Natural killer cell (primary cell): Measurements from ENCODE around the gene C17orf107. TPM values are rescaled to one million over a fixed set of nuclear protein-coding genes. Genes with fewer than 3 reads are reported as not detected.
"Not testable (repeated sequence)": the region's sequence is repeated elsewhere in the genome, so short reads cannot be mapped to it uniquely, and the experiment has no call there.

Experiments used
- ATAC-seq, 3 donors: fragments of 150-1000 bp in 2 of 3; fragments of 200-7000 bp in 1 of 3; cut with Tn5 transposase; 1 replicate in 1 of 3; 2 replicates in 2 of 3; pipeline ENCODE4 v1.10.0; 2021; ENCODE audit warnings: mild to moderate bottlenecking in 2 of 3, moderate library complexity in 2 of 3
- DNase-seq, 2 donors: peaks; one replicate each; pipeline versions ENCODE4 v3.0.0 to v3.0.0-alpha.2; 2013 to 2021; ENCODE audit warnings: mixed read lengths in 1 of 2
- H3K27ac ChIP-seq: one replicate; pipeline ENCODE4 v1.5.1; 2013; ENCODE audit warnings: mild to moderate bottlenecking, low read length
- H3K27me3 ChIP-seq: one replicate; pipeline ENCODE4 v1.6.1; 2013; ENCODE audit warnings: low read length; ENCODE audit not compliant: control insufficient read depth, insufficient read depth
- H3K36me3 ChIP-seq: one replicate; pipeline ENCODE4 v1.6.1; 2013; ENCODE audit warnings: low read length; ENCODE audit not compliant: control insufficient read depth, insufficient read depth
- H3K4me1 ChIP-seq: one replicate; pipeline ENCODE4 v1.6.1; 2013; ENCODE audit warnings: low read length; ENCODE audit not compliant: control insufficient read depth, insufficient read depth
- H3K4me3 ChIP-seq: one replicate; pipeline ENCODE4 v1.5.1; 2013; ENCODE audit warnings: low read length
- H3K9me3 ChIP-seq: one replicate; pipeline ENCODE4 v1.6.1; 2013; ENCODE audit warnings: low read length; ENCODE audit not compliant: control insufficient read depth, insufficient read depth
- H3K27ac Mint-ChIP-seq, 2 donors: one replicate each; pipeline ENCODE4 v1.8.0; 2022; ENCODE audit warnings: mild to moderate bottlenecking in 2 of 2, mixed read lengths in 2 of 2, moderate library complexity in 1 of 2
- H3K27me3 Mint-ChIP-seq, 2 donors: one replicate each; pipeline ENCODE4 v1.8.0; 2022; ENCODE audit warnings: low read depth in 2 of 2, mixed read lengths in 2 of 2
- H3K36me3 Mint-ChIP-seq: one replicate; pipeline ENCODE4 v1.8.0; 2022; ENCODE audit warnings: mixed read lengths
- H3K4me1 Mint-ChIP-seq, 2 donors: one replicate each; pipeline ENCODE4 v1.8.0; 2022; ENCODE audit warnings: mixed read lengths in 2 of 2
- H3K4me3 Mint-ChIP-seq: one replicate; pipeline ENCODE4 v1.8.0; 2022; ENCODE audit warnings: mild to moderate bottlenecking, moderate library complexity, mixed read lengths
- H3K9me3 Mint-ChIP-seq, 2 donors: one replicate each; pipeline ENCODE4 v1.8.0; 2022; ENCODE audit warnings: mixed read lengths in 2 of 2
- WGBS: methylation state at CpG from one replicate; pipeline ENCODE4 v1.1.7; 2013; ENCODE audit warnings: missing lambda C conversion rate; ENCODE audit not compliant: insufficient coverage; 5-methylcytosine and 5-hydroxymethylcytosine counted together
- intact Hi-C: fragments of 100-400 bp; cut with micrococcal nuclease; formaldehyde crosslinking; loops from one replicate; pipeline ENCODE4 v1.14.2; 2022
- total RNA-seq, 4 donors: library from RNA; stranded (reverse); fragments of 120-200 nt in 1 of 4; gene quantifications; one replicate each; pipeline versions ENCODE4 v1.2.3 to v1.2.4, GENCODE V29; 2013 to 2022
- TF ChIP-seq, protein P1 (sequence below): fragments of 200-600 bp; IDR thresholded peaks from one replicate; pipeline ENCODE4 v1.8.0; 2022; ENCODE audit warnings: antibody characterized with exemption

The C17orf107 gene
- total RNA-seq, 3 donors from 2014 or later (not counting 1 experiment from before 2014, with no cell fraction given), result 24.4 to 30.2 (median 27.5) TPM

DNA sequence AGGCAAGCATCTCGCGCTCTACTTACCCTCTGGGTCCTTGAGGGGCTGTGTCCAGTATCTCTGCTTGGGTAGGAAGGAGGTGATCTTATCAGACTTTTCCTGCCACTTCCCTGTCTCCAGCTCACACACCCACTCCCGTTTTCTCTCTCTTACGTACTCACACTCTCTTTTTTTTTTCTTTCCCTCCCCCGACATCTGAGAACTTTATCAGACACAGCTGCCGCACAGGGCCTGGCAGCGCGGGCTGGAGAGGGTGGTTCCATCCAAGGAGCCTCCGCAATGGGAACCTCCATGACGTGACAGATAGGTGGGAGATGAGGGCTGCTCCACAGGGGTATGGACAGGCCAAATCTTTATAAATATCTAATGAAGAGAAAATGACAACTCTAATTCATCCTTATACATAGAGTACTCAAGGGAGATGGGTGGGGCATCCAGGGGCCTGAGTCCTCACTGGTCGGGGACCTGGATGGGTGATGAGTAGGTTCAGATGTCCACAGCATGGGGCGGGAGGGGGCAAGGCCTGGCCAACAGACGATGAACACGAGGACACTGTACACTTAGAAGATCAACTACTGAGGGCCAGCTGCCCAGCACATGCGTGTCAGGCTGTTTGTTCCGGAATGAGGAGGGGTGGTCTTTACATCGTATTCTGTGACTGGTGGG, 42.9 kb upstream of the C17orf107 start:
- peaks cover 11% of the 10 kb centered on the region for H3K9me3 ChIP-seq
- ATAC-seq (no peak), DNase-seq (no peak)
- no peaks in the 10 kb centered on the region for H3K27me3 Mint-ChIP-seq
- H3K27me3 ChIP-seq, result no peaks in the 10 kb centered on the region
- no peaks in the 10 kb centered on the region for H3K36me3 Mint-ChIP-seq
- peaks cover 3% of the 10 kb centered on the region for H3K36me3 ChIP-seq
- H3K4me1 ChIP-seq, result peaks cover 18% of the 10 kb centered on the region
- peak overlapping the region in 1 of 2 donors; percentile 36 for H3K27ac Mint-ChIP-seq
- no peak overlapping the region for H3K27ac ChIP-seq
- H3K4me1 Mint-ChIP-seq, result peaks cover 30 to 45% of the 10 kb centered on the region in 2 donors
- H3K4me3 Mint-ChIP-seq, result no peak overlapping the region
- intact Hi-C loops, result no loop called here
- 95% methylated on average over 15 of the region's 17 CpGs for WGBS
- peaks cover 5% of the 10 kb centered on the region in 2 donors for H3K9me3 Mint-ChIP-seq
- no peak overlapping the region for H3K4me3 ChIP-seq
- TF ChIP-seq, protein P1, sequence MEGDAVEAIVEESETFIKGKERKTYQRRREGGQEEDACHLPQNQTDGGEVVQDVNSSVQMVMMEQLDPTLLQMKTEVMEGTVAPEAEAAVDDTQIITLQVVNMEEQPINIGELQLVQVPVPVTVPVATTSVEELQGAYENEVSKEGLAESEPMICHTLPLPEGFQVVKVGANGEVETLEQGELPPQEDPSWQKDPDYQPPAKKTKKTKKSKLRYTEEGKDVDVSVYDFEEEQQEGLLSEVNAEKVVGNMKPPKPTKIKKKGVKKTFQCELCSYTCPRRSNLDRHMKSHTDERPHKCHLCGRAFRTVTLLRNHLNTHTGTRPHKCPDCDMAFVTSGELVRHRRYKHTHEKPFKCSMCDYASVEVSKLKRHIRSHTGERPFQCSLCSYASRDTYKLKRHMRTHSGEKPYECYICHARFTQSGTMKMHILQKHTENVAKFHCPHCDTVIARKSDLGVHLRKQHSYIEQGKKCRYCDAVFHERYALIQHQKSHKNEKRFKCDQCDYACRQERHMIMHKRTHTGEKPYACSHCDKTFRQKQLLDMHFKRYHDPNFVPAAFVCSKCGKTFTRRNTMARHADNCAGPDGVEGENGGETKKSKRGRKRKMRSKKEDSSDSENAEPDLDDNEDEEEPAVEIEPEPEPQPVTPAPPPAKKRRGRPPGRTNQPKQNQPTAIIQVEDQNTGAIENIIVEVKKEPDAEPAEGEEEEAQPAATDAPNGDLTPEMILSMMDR, result no peak

DNA sequence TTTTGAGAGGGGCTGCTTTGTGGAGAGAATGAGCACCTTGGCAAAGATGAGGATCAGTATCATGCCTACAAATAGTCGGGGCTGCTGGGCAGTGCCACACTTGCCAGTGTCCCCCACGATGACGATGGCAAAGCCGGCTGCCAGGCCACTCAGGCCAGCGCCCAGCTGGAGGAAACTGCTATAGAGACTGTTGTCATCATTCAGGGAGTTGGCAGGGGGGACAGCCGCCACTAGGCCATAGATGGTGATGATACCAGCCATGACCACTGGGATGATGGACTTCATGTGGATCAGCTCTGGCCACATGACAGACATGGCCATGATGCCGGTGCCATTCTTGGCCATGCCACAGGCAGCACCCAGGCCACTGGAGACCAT, 42.4 kb upstream of the C17orf107 start:
- intact Hi-C loops, result no loop called here
- no peak overlapping the region for H3K27ac Mint-ChIP-seq

DNA sequence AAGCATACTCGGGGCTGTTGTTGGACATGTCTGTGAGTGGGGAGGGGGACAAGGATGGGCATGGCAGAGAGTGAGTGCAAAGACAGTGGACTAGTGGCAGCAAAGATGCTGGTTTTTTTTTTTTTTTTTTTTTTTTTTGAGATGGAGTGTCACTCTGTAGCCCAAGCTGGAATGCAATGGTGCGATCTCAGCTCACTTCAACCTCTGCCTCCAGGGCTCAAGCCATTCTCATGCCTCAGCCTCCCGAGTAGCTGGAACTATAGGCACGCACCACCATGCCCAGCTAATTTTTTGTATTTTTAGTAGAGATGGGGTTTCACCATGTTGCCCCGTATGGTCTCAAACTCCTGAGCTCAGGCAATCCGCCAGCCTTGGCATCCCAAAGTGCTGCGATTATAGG, 42.0 kb upstream of the C17orf107 start:
- WGBS, result over 99% methylated on average over 5 of the region's 7 CpGs
- H3K27me3 Mint-ChIP-seq, H3K27me3 ChIP-seq, ATAC-seq, H3K9me3 Mint-ChIP-seq, H3K27ac ChIP-seq, H3K27ac Mint-ChIP-seq, H3K4me3 ChIP-seq, DNase-seq, intact Hi-C loops, H3K9me3 ChIP-seq, H3K36me3 Mint-ChIP-seq, H3K36me3 ChIP-seq, H3K4me3 Mint-ChIP-seq: not testable (repeated sequence)
- H3K4me1 ChIP-seq, result peaks cover 10% of the 10 kb centered on the region
- peaks cover 26 to 41% of the 10 kb centered on the region in 2 donors for H3K4me1 Mint-ChIP-seq

More for the DNA sequence above, 42.4 kb upstream of the C17orf107 start:
- DNase-seq, result no peak
- Histone ChIP-seq H3K36me3 (peaks cover 6% of the 10 kb centered on the region), H3K27ac (no peak overlapping the region), H3K4me1 (peaks cover 13% of the 10 kb centered on the region), H3K9me3 (peaks cover 11% of the 10 kb centered on the region), H3K4me3 (no peak overlapping the region), H3K27me3 (no peaks in the 10 kb centered on the region)
- TF ChIP-seq, protein P1, result no peak
- peaks cover 28 to 43% of the 10 kb centered on the region in 2 donors for H3K4me1 Mint-ChIP-seq
- H3K4me3 Mint-ChIP-seq, result no peak overlapping the region
- no peaks in the 10 kb centered on the region for H3K27me3 Mint-ChIP-seq
- no peak for ATAC-seq
- H3K36me3 Mint-ChIP-seq, result no peaks in the 10 kb centered on the region
- H3K9me3 Mint-ChIP-seq, result peaks cover 4% of the 10 kb centered on the region in 2 donors
- 97% methylated on average over 7 of the region's 7 CpGs for WGBS

DNA sequence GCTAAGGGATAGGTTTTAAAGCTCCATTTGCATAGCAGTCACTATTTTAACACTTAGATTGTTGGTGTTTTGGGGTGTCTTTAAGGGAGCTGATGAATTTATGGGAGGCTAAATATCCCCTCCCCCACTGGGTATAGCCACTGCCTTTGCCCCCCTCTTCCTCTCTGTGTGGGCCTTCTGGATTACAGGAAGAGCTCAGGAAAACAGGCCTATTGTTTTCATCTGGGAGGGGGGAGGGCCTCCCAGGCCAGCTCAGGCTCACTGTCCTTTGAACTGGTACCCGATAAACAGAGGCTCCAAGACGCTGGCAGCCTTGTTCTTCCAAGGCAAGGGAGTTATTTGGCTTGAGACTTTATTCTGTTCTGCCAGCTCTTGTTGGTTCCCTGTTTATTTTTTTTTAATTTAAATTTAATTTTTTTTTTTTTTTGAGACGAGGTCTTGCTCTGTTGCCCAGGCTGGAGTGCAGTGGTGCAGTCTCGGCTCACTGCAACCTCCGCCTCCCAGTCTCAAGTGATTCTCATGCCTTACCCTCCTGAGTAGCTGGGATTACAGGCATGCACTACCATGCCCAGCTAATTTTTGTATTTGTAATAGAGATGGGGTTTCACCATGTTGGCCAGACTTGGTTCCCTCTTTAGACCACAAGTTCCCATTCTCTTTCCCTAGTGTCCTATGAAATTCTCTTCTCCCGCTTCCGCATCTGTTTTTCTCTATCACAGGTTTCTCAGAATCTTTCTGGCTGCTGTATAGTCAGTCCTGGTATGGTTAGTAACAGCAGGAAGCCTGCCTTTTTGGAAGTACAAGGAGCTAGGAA, 41.1 kb upstream of the C17orf107 start:
- TF ChIP-seq, protein P1, result no peak

More for the DNA sequence above, 41.1 kb upstream of the C17orf107 start:
- H3K9me3 Mint-ChIP-seq, result no peaks in the 10 kb centered on the region
- H3K27ac ChIP-seq, result no peak overlapping the region
- H3K9me3 ChIP-seq, result peaks cover 5% of the 10 kb centered on the region
- peaks cover 9% of the 10 kb centered on the region for H3K4me1 ChIP-seq
- DNase-seq (no peak), ATAC-seq (no peak)
- intact Hi-C loops, result no loop called here
- no peak overlapping the region for H3K4me3 ChIP-seq
- H3K36me3 Mint-ChIP-seq, result no peaks in the 10 kb centered on the region
- peaks cover 25 to 39% of the 10 kb centered on the region in 2 donors for H3K4me1 Mint-ChIP-seq
- no peaks in the 10 kb centered on the region for H3K27me3 Mint-ChIP-seq
- WGBS, result 92% methylated on average over 5 of the region's 7 CpGs
- peaks cover 6% of the 10 kb centered on the region for H3K36me3 ChIP-seq
- no peak overlapping the region for H3K27ac Mint-ChIP-seq
- H3K4me3 Mint-ChIP-seq, result no peak overlapping the region
- no peaks in the 10 kb centered on the region for H3K27me3 ChIP-seq
